A549 (cell line): ENCODE measurements around the gene KCNJ9. TPM values are rescaled to one million over a fixed set of nuclear protein-coding genes. Genes with fewer than 3 reads are reported as not detected.
A peak's percentile ranks its signal among the peaks of the same experiment; 100 is the strongest.

ENCODE experiments used
- ATAC-seq, 2 experiments: fragments of 200-7000 bp in 1 of 2; fragments of >200 bp in 1 of 2; cut with Nextera tagmentation in 1 of 2; cut with Tn5 transposase in 1 of 2; 3 replicates each; pipeline versions ENCODE4 v1.8.0 to v1.9.1; 2018 to 2020; ENCODE audit warnings: mild to moderate bottlenecking in 1 of 2, moderate library complexity in 1 of 2
- CTCF ChIA-PET: fragments of 300-600 bp; sonication (Branson Sonifier 250); formaldehyde crosslinking; extraction: SDS; loops from one replicate; lab custom pipeline; 2021; ENCODE audit warnings: antibody characterized with exemption, inconsistent platforms; lab: Yijun Ruan, JAX
- POLR2A ChIA-PET: fragments of 350-600 bp; formaldehyde crosslinking; extraction: SDS; loops from one replicate; lab custom pipeline; 2021; ENCODE audit warnings: antibody characterized with exemption, inconsistent platforms; lab: Yijun Ruan, JAX
- DNase-seq, 2 experiments: peaks; one replicate each; pipeline versions ENCODE4 v3.0.0 to v3.0.0-alpha.2; 2011 to 2016; ENCODE audit warnings: low read depth in 1 of 2, low spot score in 1 of 2
- FAIRE-seq: peaks from 2 replicates; lab custom pipeline; 2011; peaks lifted over from hg19 to GRCh38; lab: Jason Lieb, UNC
- H3K27ac ChIP-seq, 2 experiments: fragments of >200 bp; sonication (Bioruptor Twin); formaldehyde crosslinking; 3 replicates each; pipeline ENCODE4 v1.5.1; 2016 to 2017
- H3K4me1 ChIP-seq: fragments of >200 bp; sonication (Bioruptor Twin); formaldehyde crosslinking; 3 replicates; pipeline ENCODE4 v1.6.1; 2016
- H3K4me2 ChIP-seq: fragments of >200 bp; sonication (Bioruptor Twin); formaldehyde crosslinking; 3 replicates; pipeline ENCODE4 v1.6.1; 2016
- H3K4me3 ChIP-seq: fragments of >200 bp; sonication (Bioruptor Twin); formaldehyde crosslinking; 3 replicates; pipeline ENCODE4 v1.5.1; 2016
- H3K9me3 ChIP-seq: fragments of >200 bp; sonication (Bioruptor Twin); formaldehyde crosslinking; 3 replicates; pipeline ENCODE4 v1.6.1; 2016
- CEBPB ChIP-seq, 2 experiments: fragments of >200 bp in 1 of 2; sonication (Bioruptor Twin) in 1 of 2; formaldehyde crosslinking in 1 of 2; IDR thresholded peaks; 2 replicates each; pipeline ENCODE4 v1.6.1; 2012 to 2016
- CHD2 ChIP-seq: fragments of 150-350 bp; IDR thresholded peaks from 2 replicates; pipeline ENCODE4 v1.6.1; 2014; ENCODE audit warnings: low read length; ENCODE audit not compliant: partially characterized antibody
- EHMT2 ChIP-seq: fragments of 200-600 bp; sonication (generic); IDR thresholded peaks from 2 replicates; pipeline ENCODE4 v1.6.1; 2016; ENCODE audit warnings: antibody characterized with exemption, low read depth, mild to moderate bottlenecking, moderate library complexity
- EP300 ChIP-seq, 2 experiments: fragments of >200 bp; sonication (Bioruptor Twin); formaldehyde crosslinking; IDR thresholded peaks; 2 replicates in 1 of 2; 3 replicates in 1 of 2; pipeline ENCODE4 v1.6.1; 2016 to 2017
- FOSL2 ChIP-seq, 2 experiments: fragments of 450-650 bp in 1 of 2; fragments of >200 bp in 1 of 2; sonication (Bioruptor Twin) in 1 of 2; formaldehyde crosslinking; IDR thresholded peaks; 2 replicates each; pipeline versions ENCODE4 v1.5.0 to v1.6.1; 2016 to 2020; ENCODE audit warnings: mild to moderate bottlenecking in 1 of 2, moderate library complexity in 1 of 2
- GATA3 ChIP-seq: IDR thresholded peaks from 2 replicates; pipeline ENCODE4 v1.6.1; 2012; ENCODE audit warnings: borderline replicate concordance
- MYC ChIP-seq: IDR thresholded peaks from 2 replicates; pipeline ENCODE4 v1.6.1; 2012; ENCODE audit warnings: mild to moderate bottlenecking, inconsistent platforms, low read length, improper control_type of control experiment, borderline replicate concordance
- NFE2L2 ChIP-seq: fragments of 150-350 bp; conservative IDR thresholded peaks from 2 replicates; pipeline ENCODE4 v1.6.1; 2014; ENCODE audit warnings: low read length
- NR3C1 ChIP-seq: fragments of >200 bp; sonication (Bioruptor Twin); formaldehyde crosslinking; IDR thresholded peaks from 3 replicates; pipeline ENCODE4 v1.6.1; 2017
- PHF8 ChIP-seq: fragments of 200-600 bp; sonication (generic); IDR thresholded peaks from 2 replicates; pipeline ENCODE4 v1.6.1; 2016; ENCODE audit warnings: low read depth, mild to moderate bottlenecking, antibody characterized with exemption, moderate library complexity, borderline replicate concordance
- RAD21 ChIP-seq, 2 experiments: fragments of >200 bp in 1 of 2; sonication (Bioruptor Twin) in 1 of 2; formaldehyde crosslinking in 1 of 2; IDR thresholded peaks in 1 of 2; conservative IDR thresholded peaks in 1 of 2; 2 replicates in 1 of 2; 3 replicates in 1 of 2; pipeline ENCODE4 v1.6.1; 2012 to 2018; ENCODE audit warnings: inconsistent platforms in 1 of 2
- RNF2 ChIP-seq: fragments of 200-600 bp; sonication (generic); IDR thresholded peaks from 2 replicates; pipeline ENCODE4 v1.6.1; 2016; ENCODE audit warnings: low read depth, mild to moderate bottlenecking, antibody characterized with exemption, moderate library complexity, borderline replicate concordance
- SMC3 ChIP-seq: fragments of >200 bp; sonication (Bioruptor Twin); formaldehyde crosslinking; IDR thresholded peaks from 3 replicates; pipeline ENCODE4 v1.6.1; 2018; ENCODE audit warnings: inconsistent platforms
- SREBF2 ChIP-seq: fragments of 450-650 bp; IDR thresholded peaks from 2 replicates; pipeline ENCODE4 v1.6.1; 2014; ENCODE audit warnings: mild to moderate bottlenecking, moderate library complexity
- TP53 ChIP-seq: fragments of 250-450 bp; sonication (Bioruptor Pico); IDR thresholded peaks from 2 replicates; pipeline ENCODE4 v1.5.0; 2021; ENCODE audit warnings: mild to moderate bottlenecking, moderate library complexity
- ZC3H11A ChIP-seq: fragments of 450-650 bp; IDR thresholded peaks from 2 replicates; pipeline ENCODE4 v1.6.1; 2014; ENCODE audit warnings: antibody characterized with exemption, mild to moderate bottlenecking
- WGBS: methylation state at CpG from one replicate; pipeline ENCODE4 v1.1.6; 2017; ENCODE audit errors: missing lambda C conversion rate; 5-methylcytosine and 5-hydroxymethylcytosine counted together
- polyA plus RNA-seq, 4 experiments: library from polyadenylated mRNA; depleted of rRNA in 3 of 4; stranded (reverse); fragments of >200 nt; fragmentation: RNase III in 1 of 4; extraction: RNeasy Plus Mini Kit Qiagen cat#74134 plus additional on column Dnase treatment in 1 of 4; gene quantifications; 2 replicates in 3 of 4; 3 replicates in 1 of 4; pipeline ENCODE4 v1.2.3, GENCODE V29; 2011 to 2017
- TF ChIP-seq, protein P1 (sequence below): IDR thresholded peaks from 2 replicates; pipeline ENCODE4 v1.6.1; 2012
- TF ChIP-seq, protein P2 (sequence below): fragments of >200 bp; sonication (Bioruptor Twin); formaldehyde crosslinking; IDR thresholded peaks from 3 replicates; pipeline ENCODE4 v1.5.1; 2016
- TF ChIP-seq, protein P3 (sequence below): IDR thresholded peaks from 2 replicates; pipeline ENCODE4 v1.6.1; 2012

KCNJ9 gene
- polyA plus RNA-seq, 2 of the 4 experiments (the other 2 are of a cell fraction) = not detected

DNA sequence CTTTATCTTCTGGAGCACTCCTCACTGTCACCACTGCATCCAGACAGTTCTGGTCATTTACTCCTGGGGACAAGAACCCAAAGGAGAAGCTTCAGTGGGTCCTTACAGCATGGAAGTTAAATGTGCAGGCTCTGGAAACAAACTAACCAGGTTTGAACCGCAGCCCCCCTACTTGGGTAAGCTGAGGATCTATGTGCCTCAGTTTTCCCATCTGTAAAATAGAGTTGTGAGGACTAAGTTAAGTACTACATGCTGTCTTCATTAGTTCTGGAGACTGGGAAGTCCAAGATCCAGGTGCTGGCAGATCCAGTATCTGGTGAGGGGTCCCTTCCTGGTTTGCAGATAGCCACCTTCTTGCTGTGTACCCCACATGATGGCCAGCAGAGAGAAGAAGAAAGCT is 26.2 kb downstream of the KCNJ9 start:
- H3K4me1 ChIP-seq = peaks cover 28% of the 10 kb centered on the region
- DNase-seq = no peak
- no peak for FAIRE-seq
- TF ChIP-seq EHMT2 (no peak), GATA3 (no peak)
- peak overlapping the region; percentile 29 to 83; a peak in 4 of 6 replicates for H3K27ac ChIP-seq
- ChIA-PET POLR2A (no interaction called here), CTCF (interaction anchor here (1.3 to 12.1 kb wide), 8 partner anchors 10 to 184 kb away, joined by 6 to 222 read pairs (median 11); partner anchors contain the start of gene ATP1A2)
- no peaks in the 10 kb centered on the region for H3K9me3 ChIP-seq
- no peak overlapping the region for H3K4me3 ChIP-seq
- WGBS = 26% methylated on average over 1 of the region's 1 CpG
- H3K4me2 ChIP-seq = no peak overlapping the region
- ATAC-seq = no peak

DNA sequence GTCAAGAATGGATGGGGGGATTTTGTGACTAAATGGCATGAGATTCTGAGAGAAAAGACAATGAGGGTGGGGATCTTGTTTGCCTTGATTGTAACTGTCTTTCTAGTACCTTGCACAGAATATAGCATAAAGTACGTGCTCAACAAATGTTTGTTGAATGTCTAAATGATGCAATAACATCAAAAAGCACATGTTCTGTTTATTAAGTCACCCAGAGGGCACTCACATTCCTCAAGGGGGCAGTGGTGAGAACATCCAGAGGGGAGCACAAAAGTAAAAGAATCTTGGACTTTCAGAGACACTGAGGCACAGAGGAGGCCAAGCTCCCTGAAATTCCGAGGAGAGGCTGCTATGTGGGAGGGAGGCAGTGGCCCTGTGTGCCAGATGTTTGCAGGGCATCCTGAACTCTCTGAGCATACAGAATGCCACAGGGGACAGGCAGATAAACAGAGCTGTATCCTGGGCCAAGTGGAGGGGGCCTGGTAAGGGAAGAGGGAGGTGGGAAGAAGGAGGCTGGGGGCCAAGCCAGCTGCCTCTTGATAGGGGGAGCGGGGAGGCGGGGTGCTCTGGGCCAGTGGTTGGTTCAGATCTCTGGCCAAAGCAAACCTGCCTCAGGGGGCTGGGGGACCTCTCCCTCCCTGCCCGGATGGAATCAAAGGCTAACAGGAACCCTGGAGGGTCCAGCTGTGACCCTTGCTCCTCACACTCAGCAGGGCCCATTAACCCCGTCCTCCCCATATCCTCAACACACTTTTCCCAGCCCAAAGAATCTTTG is 27.7 kb downstream of the KCNJ9 start:
- Histone ChIP-seq H3K4me1 (peaks cover 20% of the 10 kb centered on the region), H3K4me2 (peak overlapping the region; percentile 61), H3K4me3 (no peak overlapping the region), H3K9me3 (no peaks in the 10 kb centered on the region), H3K27ac (peak overlapping the region; percentile 77 to 83)
- ATAC-seq (peak; percentile 40 to 68; a peak in 4 of 6 replicates), FAIRE-seq (no peak), DNase-seq (peak; percentile 75 to 80)
- 21% methylated on average over 6 of the region's 6 CpGs for WGBS
- TF ChIP-seq NR3C1 = no peak
- TF ChIP-seq CEBPB (IDR thresholded peaks at IDR 0.05) = peak; percentile 49 to 80; a peak in 3 of 4 replicates
- peak; percentile 27 to 35; a peak in 3 of 5 replicates for TF ChIP-seq RAD21 (conservative IDR thresholded peaks at IDR 0.05 in 1 of 2, IDR thresholded peaks at IDR 0.05 in 1 of 2)
- no peak for TF ChIP-seq SREBF2
- no peak for TF ChIP-seq TP53 (CRISPR knock-in tag)
- TF ChIP-seq MYC = peak; percentile 86; the same call in 1 of the 2 replicates
- TF ChIP-seq NFE2L2 = no peak
- TF ChIP-seq PHF8 = no peak
- TF ChIP-seq, protein P1, sequence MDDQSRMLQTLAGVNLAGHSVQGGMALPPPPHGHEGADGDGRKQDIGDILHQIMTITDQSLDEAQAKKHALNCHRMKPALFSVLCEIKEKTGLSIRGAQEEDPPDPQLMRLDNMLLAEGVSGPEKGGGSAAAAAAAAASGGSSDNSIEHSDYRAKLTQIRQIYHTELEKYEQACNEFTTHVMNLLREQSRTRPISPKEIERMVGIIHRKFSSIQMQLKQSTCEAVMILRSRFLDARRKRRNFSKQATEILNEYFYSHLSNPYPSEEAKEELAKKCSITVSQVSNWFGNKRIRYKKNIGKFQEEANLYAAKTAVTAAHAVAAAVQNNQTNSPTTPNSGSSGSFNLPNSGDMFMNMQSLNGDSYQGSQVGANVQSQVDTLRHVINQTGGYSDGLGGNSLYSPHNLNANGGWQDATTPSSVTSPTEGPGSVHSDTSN = no peak
- TF ChIP-seq ZC3H11A = no peak
- peak; percentile 35; the same call in 1 of the 3 replicates for TF ChIP-seq SMC3
- no peak for TF ChIP-seq RNF2
- TF ChIP-seq EP300 (IDR thresholded peaks at IDR 0.05) = peak in 1 of 2 experiments; percentile 34; a peak in 1 of 5 replicates
- TF ChIP-seq, protein P2, sequence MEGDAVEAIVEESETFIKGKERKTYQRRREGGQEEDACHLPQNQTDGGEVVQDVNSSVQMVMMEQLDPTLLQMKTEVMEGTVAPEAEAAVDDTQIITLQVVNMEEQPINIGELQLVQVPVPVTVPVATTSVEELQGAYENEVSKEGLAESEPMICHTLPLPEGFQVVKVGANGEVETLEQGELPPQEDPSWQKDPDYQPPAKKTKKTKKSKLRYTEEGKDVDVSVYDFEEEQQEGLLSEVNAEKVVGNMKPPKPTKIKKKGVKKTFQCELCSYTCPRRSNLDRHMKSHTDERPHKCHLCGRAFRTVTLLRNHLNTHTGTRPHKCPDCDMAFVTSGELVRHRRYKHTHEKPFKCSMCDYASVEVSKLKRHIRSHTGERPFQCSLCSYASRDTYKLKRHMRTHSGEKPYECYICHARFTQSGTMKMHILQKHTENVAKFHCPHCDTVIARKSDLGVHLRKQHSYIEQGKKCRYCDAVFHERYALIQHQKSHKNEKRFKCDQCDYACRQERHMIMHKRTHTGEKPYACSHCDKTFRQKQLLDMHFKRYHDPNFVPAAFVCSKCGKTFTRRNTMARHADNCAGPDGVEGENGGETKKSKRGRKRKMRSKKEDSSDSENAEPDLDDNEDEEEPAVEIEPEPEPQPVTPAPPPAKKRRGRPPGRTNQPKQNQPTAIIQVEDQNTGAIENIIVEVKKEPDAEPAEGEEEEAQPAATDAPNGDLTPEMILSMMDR = peak; percentile 57
- TF ChIP-seq CHD2 = no peak
- no peak for TF ChIP-seq FOSL2 (IDR thresholded peaks at IDR 0.05)
- no peak for TF ChIP-seq FOSL2 (CRISPR knock-in tag; IDR thresholded peaks at IDR 0.05)
- TF ChIP-seq, protein P3, sequence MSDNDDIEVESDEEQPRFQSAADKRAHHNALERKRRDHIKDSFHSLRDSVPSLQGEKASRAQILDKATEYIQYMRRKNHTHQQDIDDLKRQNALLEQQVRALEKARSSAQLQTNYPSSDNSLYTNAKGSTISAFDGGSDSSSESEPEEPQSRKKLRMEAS = peak; percentile 91
- ChIA-PET POLR2A (no interaction called here), CTCF (interaction anchor here (0.8 to 23.7 kb wide), 17 partner anchors 3 to 182 kb away, joined by 3 to 222 read pairs (median 6); partner anchors contain the start of genes ATP1A2 and PEA15)
